GM19043 (cell line): Measurements from ENCODE around the gene ABCA2.

Source experiments
- ATAC-seq: cut with Tn5 transposase; IDR thresholded peaks from one replicate; pipeline ENCODE4 v1.9.1; 2021; ENCODE audit warnings: low read depth; ENCODE audit not compliant: unreplicated experiment

The ABCA2 gene

DNA sequence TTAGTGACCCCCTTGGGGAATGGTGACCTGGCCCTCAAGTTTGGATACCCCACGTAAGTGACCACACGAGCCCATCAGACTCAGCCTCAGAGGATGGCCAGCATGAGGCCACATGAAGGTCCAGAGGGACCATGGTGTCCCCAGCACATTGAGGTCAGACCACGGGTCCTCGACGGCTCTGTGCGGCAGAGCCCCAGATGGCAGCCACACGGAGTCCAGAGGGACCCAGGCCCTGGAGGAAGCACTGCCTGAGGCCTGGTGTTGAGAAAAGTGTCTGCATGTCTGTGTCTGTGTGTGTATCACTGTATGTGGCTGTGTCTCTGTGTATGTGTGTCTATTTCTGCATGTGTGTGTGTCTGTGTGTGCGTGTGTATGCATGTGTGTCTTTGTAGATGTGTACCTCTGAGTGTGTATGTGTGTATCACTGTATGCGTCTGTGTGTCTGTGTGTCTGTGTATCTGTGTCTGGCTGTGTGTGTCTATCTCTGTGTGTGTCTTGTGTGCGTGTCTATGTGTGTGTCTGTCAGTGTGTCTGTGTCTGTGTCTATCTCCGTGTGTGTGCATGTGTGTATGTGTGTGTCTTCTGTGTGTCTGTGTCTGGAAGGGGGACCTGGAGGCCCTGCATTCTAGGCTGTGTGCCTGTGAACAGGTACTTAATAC, 44.3 kb downstream of the ABCA2 start:
- no peak for ATAC-seq

DNA sequence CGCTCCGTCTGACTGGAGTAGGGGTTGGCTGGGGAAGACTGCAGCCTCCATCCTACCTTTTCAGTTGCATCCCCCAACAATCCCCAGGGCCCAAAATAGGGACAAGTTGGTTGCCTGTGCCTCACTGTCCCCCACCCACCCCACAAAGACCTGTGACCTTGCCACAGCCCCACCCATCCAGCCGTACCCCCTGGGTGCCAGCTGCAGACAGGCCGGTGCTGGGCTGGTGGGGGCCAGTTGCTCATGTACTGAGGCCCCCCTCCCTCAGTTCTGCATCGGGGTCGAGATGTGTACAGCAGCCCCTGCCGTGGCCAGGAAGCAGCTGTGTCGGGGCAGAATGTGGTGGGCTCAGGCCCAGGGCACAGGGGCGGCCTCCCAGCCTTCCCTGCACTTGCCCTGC, 44.9 kb downstream of the ABCA2 start:
- ATAC-seq: no peak

DNA sequence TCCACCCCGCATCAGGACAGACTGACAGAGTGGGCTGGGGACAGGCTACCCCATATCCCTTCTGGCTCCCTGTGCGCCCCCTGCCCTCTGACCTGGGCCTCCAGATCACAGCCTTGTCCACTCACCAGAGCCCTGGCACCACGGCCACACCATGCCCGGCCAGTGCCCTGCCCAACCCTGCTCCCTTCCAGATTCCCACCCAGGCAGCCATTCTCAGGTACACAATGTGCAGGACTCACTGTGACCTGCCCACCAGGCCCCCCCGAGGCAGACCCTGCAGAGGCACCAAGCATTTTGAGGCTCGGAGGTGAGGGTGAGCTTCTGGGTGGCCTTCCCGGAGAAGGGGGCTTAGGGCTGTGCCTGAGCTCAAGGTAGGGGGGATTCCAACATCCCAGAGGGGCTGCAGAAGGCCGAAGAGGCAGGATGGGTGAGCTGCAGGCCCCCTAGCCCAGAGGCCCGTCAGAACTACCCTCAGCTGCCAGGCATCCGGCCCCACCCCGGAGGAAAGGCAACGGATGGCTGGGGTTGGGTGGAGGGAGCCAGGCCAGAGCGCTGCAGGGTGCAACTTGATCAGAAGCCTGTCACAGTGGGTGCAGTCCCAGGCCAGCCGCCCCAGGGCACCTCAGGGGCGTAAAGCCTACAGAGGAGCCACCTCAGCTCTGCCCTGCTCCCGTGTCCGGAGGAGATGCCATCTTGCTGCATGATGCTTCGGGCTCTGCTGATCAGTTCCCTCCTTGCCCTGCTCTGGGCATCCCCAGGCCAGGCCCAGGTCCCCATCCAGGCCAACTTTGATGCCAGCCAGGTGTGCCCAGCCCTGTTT, 45.6 kb downstream of the ABCA2 start, which contains the start of gene LCNL1:
Gene LCNL1 (plus strand): TSS at position 762 of the 820 bp plus-strand sequence. CDS start 594 bp downstream, outside the sequence.
- ATAC-seq: no peak

DNA sequence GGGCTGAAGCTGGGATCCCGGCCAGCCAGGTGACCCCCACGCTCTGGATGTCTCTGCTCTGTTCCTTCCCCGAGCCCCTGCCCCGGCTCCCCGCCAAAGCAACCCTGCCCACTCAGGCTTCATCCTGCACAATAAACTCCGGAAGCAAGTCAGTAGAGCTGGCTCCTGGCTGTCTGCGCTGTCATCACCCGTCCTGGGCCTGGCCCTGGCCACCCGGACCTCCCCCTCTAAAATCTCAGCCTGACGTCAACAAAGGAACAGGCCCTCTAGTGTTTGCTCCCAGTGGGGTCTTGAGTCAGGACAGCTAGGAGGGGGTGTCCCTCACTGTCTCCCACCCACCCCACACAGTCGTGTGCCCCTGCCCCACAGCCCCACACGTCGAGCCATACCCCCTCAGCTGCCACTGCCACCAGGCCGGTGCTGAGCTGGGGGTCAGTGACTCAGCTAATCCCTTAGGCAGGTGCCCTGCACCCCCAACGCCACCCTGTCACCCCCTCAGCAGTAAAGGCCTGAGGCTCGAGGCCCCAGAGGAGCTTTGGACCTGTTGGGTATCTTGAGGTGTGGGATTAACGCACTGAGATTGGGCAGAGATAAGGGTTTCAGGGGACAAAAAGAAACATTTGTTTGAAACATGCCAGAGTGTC, 46.3 kb downstream of the ABCA2 start:
- ATAC-seq: no peak

DNA sequence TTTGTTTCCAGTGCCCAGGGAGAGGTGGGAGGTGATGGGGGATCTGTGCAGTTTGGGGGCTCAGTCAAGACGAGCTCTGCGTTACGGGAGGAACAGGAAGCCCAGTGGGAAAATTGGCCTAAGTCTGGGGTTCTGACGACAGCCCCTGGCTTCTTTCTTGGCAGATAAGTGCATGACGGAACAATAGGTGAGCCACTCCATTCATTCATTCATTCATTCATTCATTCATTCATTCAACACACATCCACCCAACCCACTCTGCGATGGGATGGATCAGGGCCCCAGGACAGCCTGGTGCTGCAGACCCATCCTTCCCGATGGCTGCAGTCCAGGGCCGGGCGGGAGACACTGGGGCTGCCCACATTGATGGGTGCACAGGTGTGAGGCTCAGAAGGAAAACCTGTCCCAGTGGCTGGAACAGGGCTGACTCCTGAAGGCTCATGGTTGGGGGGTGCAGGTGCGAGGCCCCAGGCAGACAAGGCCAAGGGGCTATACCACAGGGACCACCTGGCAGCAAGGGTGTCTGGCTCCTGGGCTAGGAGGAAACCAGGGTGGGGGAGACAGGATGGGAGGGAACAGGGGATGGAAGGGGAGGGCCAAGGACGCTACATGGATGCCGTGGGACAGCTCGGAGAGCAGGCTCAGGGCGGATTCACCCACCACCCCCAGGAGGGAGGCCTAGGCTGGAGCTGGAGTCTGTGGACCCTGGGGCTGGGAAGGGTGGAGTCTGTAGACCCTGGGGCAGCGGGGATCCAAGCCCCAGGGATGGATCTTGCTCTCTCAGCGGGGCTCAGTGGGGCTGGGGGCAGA, 47.2 kb downstream of the ABCA2 start:
- no peak for ATAC-seq

DNA sequence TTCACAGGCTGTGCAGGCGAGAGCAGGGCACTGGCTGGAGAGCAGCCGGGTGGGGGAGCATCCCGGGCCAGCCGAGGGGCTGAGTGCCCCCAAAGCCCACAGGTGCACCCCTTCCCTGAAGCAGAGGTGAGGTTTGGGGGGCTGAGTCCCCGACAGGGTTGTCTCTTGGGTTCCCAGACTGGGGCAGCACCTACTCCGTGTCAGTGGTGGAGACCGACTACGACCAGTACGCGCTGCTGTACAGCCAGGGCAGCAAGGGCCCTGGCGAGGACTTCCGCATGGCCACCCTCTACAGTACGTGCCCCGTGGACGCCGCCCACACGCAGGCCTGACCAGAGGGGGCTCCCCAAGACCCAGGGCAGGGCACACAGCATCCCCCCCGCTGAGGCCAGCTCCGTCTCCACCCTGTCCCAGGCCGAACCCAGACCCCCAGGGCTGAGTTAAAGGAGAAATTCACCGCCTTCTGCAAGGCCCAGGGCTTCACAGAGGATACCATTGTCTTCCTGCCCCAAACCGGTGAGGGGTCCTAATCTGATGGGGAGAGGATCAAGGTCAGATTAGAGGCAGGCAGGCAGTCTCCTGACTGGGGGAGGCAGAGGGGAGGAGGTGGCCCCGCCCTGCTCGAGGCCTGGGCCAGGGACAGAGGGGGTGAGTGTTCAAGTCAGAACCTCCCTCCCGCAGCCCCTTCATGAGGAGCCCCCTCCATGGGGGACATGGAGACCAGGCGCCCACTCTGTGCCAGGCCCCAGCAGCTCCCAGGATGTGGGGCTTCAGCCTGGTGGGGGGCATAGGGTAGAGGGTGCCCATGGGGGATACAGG, 48.1 kb downstream of the ABCA2 start:
- no peak for ATAC-seq

DNA sequence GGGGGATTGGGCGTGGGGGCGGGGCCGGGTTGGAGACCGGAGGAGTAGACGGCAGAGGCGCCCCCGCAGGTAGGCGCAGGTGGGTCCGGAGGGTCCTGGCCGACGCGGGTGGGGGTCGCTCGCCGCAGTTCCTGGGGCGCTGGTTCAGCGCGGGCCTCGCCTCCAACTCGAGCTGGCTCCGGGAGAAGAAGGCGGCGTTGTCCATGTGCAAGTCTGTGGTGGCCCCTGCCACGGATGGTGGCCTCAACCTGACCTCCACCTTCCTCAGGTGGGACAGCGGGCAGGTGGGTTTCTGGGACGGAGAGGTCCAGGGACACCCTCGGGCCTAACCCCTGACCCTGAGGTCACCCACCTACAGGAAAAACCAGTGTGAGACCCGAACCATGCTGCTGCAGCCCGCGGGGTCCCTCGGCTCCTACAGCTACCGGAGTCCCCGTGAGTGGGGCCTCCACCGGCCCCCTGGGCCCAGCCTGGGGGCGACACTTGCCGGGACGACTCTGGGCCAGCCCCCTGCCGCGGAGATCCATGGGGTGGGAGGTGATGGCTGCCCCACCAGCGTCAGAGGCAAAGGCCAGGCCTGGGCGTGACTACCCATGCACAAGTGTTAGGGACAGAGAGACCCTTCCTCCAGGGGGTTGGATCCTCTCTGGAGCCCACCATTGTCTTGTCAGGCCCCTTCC, 49.0 kb downstream of the ABCA2 start:
- ATAC-seq: no peak

DNA sequence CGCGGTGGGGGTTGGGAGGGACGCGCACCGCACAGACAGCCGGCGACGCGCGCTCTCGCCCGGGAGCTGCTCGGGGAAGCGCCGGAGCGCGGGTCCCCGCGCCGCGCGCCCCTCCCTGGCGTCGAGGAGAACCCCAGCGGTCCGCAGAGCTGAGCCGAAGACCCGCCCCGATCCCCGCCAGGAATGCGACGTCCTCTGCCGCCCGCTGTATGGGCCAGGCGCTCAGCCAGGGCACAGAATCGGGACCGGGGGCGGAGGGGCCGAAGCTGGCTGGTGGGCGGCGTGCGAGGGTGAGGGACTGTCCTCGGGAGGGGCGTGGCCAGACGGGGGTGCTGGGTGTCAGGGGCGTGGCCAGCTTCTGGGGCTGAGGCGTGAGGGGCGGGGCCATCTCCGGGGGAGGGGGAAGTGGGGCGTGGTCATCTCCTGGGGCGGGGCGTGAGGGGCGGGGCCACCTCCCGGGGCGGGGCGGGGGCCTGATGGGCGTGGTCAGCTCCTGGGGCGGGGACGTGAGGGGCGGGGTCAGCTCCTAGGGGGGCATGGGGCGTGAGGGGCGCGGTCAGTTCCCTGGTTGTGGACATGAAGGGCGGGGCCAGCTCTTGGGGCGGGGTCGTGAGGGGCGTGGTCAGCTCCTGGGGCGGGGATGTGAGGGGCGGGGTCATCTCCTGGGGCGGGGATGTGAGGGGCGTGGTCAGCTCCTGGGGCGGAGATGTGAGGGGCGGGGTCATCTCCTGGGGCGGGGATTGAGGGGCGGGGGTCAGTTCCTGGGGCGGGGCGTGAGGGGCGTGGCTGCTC, 49.8 kb downstream of the ABCA2 start:
- no peak for ATAC-seq

DNA sequence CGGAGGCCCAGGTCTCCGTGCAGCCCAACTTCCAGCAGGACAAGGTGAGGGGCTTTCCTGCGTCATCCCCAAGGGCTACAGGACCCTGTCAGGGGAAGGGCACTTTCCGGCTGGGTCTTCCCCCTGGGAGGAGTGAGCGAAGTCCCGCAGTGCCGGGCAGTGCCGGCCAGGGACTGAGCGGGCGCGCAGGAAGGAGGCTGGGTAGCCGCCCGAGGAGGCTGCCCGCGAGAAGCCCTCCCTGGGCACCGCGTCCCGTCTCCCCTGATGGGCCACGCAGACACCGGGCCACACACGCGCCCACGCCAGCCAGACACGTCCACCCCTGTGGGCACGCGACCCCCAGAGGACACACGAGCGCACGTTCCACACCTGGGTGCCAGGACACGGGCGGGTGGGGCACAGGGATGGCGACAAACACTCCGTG, 50.4 kb downstream of the ABCA2 start:
- ATAC-seq: no peak

DNA sequence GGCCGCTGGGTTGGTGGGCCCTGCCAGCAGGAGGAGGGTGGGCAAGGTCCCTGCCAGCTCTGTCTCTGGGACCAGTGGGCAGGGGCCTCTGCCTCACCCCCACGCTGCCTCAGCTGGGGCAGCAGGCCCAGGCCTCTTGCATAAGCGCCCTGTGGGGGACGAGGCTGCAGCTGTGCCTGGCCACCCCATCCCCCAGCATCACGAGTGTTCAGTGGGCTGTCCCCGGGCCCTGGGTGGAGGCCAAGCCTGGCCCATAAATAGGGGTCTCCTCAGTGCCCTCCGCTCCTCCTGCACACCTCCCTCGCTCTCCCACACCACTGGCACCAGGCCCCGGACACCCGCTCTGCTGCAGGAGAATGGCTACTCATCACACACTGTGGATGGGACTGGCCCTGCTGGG, 50.8 kb downstream of the ABCA2 start, which contains the start of gene PTGDS:
Gene PTGDS (plus strand): TSS at position 282 of the 400 bp plus-strand sequence. CDS start 75 bp downstream, at position 357.
- no peak for ATAC-seq

DNA sequence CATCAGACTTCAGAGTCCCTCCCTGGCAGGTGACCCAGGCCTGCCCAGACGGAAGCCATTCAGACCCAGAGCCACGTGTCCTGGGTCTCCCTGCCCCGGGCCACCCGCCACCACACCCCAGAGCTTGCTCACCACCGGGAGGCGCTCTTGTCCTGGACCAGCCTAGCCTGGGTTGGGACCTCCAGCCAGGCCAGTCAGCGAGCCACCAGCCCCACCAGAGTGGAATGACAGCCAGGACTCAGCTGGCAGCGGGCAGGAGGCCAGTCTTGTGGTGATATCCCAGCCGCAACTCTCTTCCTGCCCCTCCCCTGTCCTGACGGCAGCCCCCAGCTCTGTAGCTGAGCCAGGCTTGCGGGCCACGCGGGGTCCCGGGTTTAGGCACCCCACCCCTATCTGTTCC, 52.4 kb downstream of the ABCA2 start:
- no peak for ATAC-seq

DNA sequence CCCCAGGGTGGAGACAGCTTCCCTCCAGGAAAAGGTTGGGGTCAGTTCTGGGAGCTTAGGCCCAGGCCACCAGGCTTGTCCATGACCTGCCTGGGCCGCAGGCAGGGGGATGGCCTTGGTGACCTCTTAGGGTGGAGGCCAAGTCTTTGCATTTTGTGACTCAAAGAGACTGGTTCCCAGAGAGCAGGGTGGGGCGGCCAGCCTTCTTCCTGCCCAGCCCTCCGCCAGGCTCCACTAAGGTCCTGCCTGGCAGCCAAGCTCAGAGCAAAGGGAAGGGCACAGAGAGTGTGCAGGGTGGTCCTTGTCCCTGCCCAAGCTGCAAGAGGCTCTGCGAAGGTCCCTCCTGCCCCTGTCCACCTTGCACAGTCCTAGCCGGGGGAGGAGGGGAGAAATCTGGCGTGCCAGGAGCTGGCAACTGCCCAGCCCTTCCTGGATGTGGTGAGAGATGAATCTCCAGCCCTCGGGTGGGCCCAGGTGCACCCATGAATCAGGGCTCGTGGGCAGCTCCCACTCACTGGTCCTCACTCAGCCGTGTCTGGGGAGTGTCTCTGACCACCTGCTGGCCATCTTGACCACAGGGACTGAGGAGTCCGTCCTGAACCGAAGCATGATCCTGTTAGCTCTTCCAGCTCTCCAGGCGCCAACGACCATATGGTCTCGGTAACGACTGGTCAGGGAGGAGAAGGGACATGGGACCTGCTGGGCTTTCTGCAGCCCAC, 53.1 kb downstream of the ABCA2 start:
- ATAC-seq: no peak

DNA sequence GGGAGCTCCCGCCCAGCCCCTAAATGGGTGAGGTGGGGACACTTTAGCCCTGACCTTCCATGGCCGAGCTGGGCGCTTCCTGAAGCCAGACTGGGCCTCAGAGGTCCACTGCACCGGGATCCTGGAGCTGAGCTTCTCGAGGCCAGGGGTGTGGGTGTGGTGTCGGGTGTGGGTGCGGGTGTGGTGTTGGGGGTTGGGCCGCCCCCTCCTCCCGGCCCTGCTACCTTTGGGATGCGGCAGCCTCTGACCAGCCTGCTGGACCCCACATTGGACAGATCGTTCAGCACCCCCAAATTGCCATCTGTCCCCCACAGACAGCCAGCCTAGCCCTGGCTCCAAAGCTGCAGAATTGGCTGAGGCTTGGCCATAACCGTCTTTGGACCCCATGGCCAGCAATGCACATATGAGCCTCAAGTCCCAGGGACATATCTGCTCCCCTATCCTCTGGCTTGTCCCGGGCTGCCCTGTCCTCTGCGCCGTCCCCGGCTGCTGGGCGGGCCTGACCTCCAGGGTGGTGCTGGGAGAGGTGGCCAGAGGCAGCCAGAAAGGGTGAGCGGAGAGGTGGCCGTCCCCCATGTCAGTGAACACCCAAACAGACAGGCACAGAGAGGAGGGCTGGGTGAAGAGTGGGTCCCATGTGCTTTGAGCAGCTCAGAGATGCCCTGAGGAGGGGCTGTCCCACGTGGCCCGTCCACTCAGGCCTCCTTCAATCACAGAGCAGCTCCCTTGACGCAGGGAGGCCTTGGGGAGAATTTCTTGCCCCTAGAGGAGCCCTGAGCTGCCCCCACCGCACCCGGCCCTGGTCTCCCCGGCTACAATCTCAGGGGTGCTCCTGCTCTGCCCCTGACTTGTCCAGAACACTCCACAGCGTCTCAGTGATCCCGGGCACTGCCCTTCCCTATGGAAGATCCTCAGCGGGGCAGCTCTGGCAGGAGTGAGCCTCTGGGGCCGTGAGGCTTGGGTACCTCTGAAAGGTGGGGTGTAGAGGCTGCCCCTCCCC, 54.1 kb downstream of the ABCA2 start:
- ATAC-seq: no peak

DNA sequence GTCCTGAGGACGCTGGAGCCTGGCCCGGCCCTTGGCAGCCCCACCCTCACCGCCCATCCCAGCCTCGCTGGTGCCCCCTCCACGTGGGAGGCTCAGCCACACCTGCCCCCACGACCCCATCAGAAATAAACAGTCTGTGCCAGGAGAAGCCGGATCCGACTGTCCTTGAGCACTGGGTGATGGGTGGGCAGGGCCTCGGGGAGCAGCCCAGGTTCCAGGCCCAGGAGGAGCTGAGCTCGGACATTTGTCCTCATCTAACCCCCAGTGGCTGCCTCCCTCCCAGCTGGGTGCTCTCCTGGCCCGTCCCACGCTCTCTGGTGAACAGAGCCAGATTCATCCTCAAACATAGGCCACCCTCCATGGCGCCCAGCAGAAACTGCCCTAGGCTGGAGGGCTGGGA, 55.3 kb downstream of the ABCA2 start:
- no peak for ATAC-seq

DNA sequence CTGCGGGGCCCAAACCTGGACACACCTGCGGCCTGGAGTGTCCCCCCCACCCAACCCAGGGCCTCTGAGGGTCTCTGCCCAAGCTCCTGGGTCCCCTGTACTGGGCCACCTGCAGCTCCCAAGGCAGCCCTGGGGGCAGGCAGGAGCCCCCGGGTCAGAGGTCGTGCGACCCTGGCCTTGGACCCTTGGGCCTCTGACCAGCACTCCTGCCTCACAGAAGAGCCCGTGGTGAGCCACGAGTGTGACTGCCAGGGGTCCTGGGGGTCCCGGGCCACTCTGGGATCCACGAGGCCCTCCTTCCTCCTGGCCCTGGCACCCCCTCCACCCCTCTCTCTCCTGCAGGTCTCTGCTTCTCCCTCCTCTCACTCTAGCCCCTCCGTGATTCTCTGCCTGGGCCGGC, 55.7 kb downstream of the ABCA2 start:
- ATAC-seq: no peak

DNA sequence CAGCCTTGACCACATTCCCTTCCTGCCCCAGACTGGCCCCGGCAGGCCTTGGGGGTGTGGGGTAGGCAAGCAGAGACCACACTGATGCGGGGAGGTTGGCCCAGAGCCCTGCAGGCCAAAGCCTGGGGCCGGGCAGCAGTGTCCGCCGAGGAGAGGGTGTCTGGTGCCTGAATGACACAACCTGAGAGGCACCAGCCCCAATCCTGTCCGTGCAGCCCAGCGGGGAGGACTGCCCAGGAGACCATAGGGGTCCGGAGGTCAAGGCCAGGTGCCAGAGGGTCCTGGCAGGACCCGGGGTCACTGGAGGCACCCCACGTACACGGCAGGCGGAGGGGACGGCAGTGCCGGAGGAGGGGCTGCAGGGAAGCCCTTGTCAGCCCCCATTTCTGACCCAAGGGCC, 56.3 kb downstream of the ABCA2 start:
- no peak for ATAC-seq

DNA sequence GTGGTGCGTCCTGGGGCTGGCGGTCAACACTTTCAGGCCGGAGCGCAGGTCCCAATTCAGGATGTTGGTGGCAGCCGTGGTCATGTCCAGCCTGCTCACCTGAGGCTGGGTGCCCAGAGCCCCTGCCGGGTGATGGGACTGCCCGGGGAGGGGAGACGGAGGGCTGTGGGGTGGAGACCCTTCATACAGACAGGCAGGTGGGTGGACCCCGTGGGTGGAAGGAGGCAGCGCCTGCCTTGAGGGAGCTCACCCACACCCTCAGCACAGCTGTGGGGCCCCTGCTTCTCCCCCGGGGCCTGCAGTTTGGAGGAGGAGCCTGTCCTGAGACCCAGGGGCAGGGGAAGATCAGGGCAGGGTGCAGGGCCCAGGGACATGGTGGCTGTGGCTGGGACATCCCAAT, 57.7 kb downstream of the ABCA2 start:
- ATAC-seq: no peak
